Liver (tissue), 9 donors: Measurements from ENCODE around the gene CSTF3. TPM values are rescaled to one million over a fixed set of nuclear protein-coding genes. Genes with fewer than 3 reads are reported as not detected.

Experiments
- DNase-seq: peaks from one replicate; pipeline ENCODE4 v3.0.0-alpha.2; 2017; ENCODE audit warnings: low spot score
- H3K27ac ChIP-seq, 2 donors: one replicate each; pipeline ENCODE4 v1.7.0; 2013; ENCODE audit warnings: inconsistent platforms in 2 of 2, low read length in 2 of 2, control low read depth in 1 of 2, low read depth in 1 of 2, mild to moderate bottlenecking in 1 of 2
- H3K27me3 ChIP-seq, 4 donors: one replicate each; pipeline versions ENCODE4 v1.6.1 to v1.7.0; 2013; ENCODE audit warnings: low read length in 3 of 4, inconsistent platforms in 1 of 4, mild to moderate bottlenecking in 1 of 4, moderate library complexity in 1 of 4; ENCODE audit not compliant: control insufficient read depth in 4 of 4, insufficient read depth in 4 of 4
- H3K36me3 ChIP-seq, 4 donors: one replicate each; pipeline versions ENCODE4 v1.6.1 to v1.7.0; 2013; ENCODE audit warnings: low read length in 3 of 4, mild to moderate bottlenecking in 3 of 4, low read depth in 1 of 4, moderate library complexity in 1 of 4; ENCODE audit not compliant: control insufficient read depth in 4 of 4, insufficient read depth in 3 of 4
- H3K4me1 ChIP-seq, 4 donors: one replicate each; pipeline versions ENCODE4 v1.6.1 to v1.7.0; 2013; ENCODE audit warnings: low read length in 3 of 4, mild to moderate bottlenecking in 3 of 4, moderate library complexity in 1 of 4; ENCODE audit not compliant: control insufficient read depth in 4 of 4, insufficient read depth in 4 of 4
- H3K4me3 ChIP-seq, 3 donors: one replicate each; pipeline versions ENCODE4 v1.6.1 to v1.7.0; 2013; ENCODE audit warnings: low read length in 3 of 3, control low read depth in 1 of 3, low read depth in 1 of 3, mild to moderate bottlenecking in 1 of 3
- H3K9ac ChIP-seq, 2 donors: one replicate each; pipeline ENCODE4 v1.7.0; 2013; ENCODE audit warnings: low read length in 2 of 2, mild to moderate bottlenecking in 2 of 2, moderate library complexity in 2 of 2, control low read depth in 1 of 2, low read depth in 1 of 2
- H3K9me3 ChIP-seq, 4 donors: one replicate each; pipeline versions ENCODE4 v1.6.1 to v1.7.0; 2013; ENCODE audit warnings: low read length in 3 of 4; ENCODE audit not compliant: control insufficient read depth in 4 of 4
- FOXA2 ChIP-seq: IDR thresholded peaks from 2 replicates; pipeline ENCODE4 v1.6.1; 2016; ENCODE audit warnings: antibody characterized with exemption
- GABPA ChIP-seq, 2 donors: IDR thresholded peaks in 1 of 2; conservative IDR thresholded peaks in 1 of 2; 2 replicates each; pipeline ENCODE4 v1.6.1; 2016; ENCODE audit warnings: antibody characterized with exemption in 2 of 2, mild to moderate bottlenecking in 1 of 2, moderate library complexity in 1 of 2
- HNF4A ChIP-seq, 2 donors: conservative IDR thresholded peaks; 2 replicates each; pipeline ENCODE4 v1.6.1; 2016; ENCODE audit warnings: antibody characterized with exemption in 2 of 2, mild to moderate bottlenecking in 2 of 2
- HNF4G ChIP-seq: IDR thresholded peaks from 2 replicates; pipeline ENCODE4 v1.6.1; 2016; ENCODE audit warnings: antibody characterized with exemption
- JUND ChIP-seq, 2 donors: IDR thresholded peaks; 2 replicates each; pipeline ENCODE4 v1.6.1; 2016; ENCODE audit warnings: antibody characterized with exemption in 2 of 2
- NR2F2 ChIP-seq: IDR thresholded peaks from 2 replicates; pipeline ENCODE4 v1.6.1; 2016; ENCODE audit warnings: antibody characterized with exemption
- RAD21 ChIP-seq, 2 donors: IDR thresholded peaks; 2 replicates each; pipeline ENCODE4 v1.6.1; 2016; ENCODE audit warnings: antibody characterized with exemption in 2 of 2, mild to moderate bottlenecking in 2 of 2
- REST ChIP-seq: IDR thresholded peaks from 2 replicates; pipeline ENCODE4 v1.6.1; 2016; ENCODE audit warnings: antibody characterized with exemption, mild to moderate bottlenecking
- RXRA ChIP-seq, 2 donors: IDR thresholded peaks; 2 replicates each; pipeline ENCODE4 v1.6.1; 2017 to 2018; ENCODE audit warnings: antibody characterized with exemption in 2 of 2, mild to moderate bottlenecking in 1 of 2
- SP1 ChIP-seq: IDR thresholded peaks from 2 replicates; pipeline ENCODE4 v1.6.1; 2018; ENCODE audit warnings: antibody characterized with exemption, mild to moderate bottlenecking
- TAF1 ChIP-seq: conservative IDR thresholded peaks from 2 replicates; pipeline ENCODE4 v1.6.1; 2016; ENCODE audit warnings: antibody characterized with exemption, mild to moderate bottlenecking
- YY1 ChIP-seq: IDR thresholded peaks from 2 replicates; pipeline ENCODE4 v1.6.1; 2016; ENCODE audit warnings: antibody characterized with exemption, mild to moderate bottlenecking
- WGBS: extraction: QIAGEN DNeasy Blood & Tissue Kit; methylation state at CpG from one replicate; pipeline ENCODE4 v1.1.7; 2013; 5-methylcytosine and 5-hydroxymethylcytosine counted together
- polyA plus RNA-seq, 2 donors: library from polyadenylated mRNA; stranded (reverse) in 1 of 2; unstranded in 1 of 2; fragments of 200-250 nt in 1 of 2; fragments of >200 nt in 1 of 2; fragmentation: Nextera tagmentation in 1 of 2; extraction: Ambion mirVana in 1 of 2; gene quantifications; one replicate each; pipeline versions ENCODE4 v1.2.1 to v1.2.3, GENCODE V29; 2013 to 2015
- total RNA-seq, 2 donors: library from RNA; depleted of rRNA; stranded (reverse); fragments of >200 nt; gene quantifications; one replicate each; pipeline ENCODE4 v1.2.3, GENCODE V29; 2014
- TF ChIP-seq, protein P1 (sequence below): fragments of 150-350 bp; IDR thresholded peaks from 2 replicates; pipeline ENCODE4 v1.5.1; 2017; ENCODE audit warnings: improper control_type of control experiment, low read depth, low read length; ENCODE audit not compliant: missing input control
- TF ChIP-seq, protein P2 (sequence below): IDR thresholded peaks from 2 replicates; pipeline ENCODE4 v1.6.1; 2016; ENCODE audit warnings: antibody characterized with exemption
- TF ChIP-seq, protein P3 (sequence below): IDR thresholded peaks from 2 replicates; pipeline ENCODE4 v1.6.1; 2016; ENCODE audit warnings: antibody characterized with exemption
- donor health status: healthy.
- donor health status: healthy.
- donor health status: healthy.
- donor health status: healthy.
- donor health status: healthy.

CSTF3 gene
- total and polyA plus RNA-seq, 4 donors: 7.9 to 20.8 (median 12.3) TPM

GRCh38 chr11:33135768-33136443 is 25.4 kb downstream of the CSTF3 start:
- 34% methylated on average over 4 of the region's 4 CpGs for WGBS
- Histone ChIP-seq H3K36me3 (peaks cover 0 to 8% (median 6%) of the 10 kb centered on the region in 4 donors), H3K27me3 (no peaks in the 10 kb centered on the region), H3K9me3 (no peaks in the 10 kb centered on the region), H3K9ac (no peak overlapping the region), H3K27ac (peak overlapping the region; percentile 16 to 19), H3K4me1 (peaks cover 2 to 20% (median 15%) of the 10 kb centered on the region in 4 donors), H3K4me3 (no peak overlapping the region)
- peak; percentile 62 for TF ChIP-seq HNF4G
- TF ChIP-seq SP1: peak; percentile 70
- TF ChIP-seq RAD21 (IDR thresholded peaks at IDR 0.05): peak in 1 of 2 donors; percentile 15
- peak; percentile 57 for TF ChIP-seq YY1
- no peak for TF ChIP-seq NR2F2
- peak; percentile 84 to 88 for TF ChIP-seq HNF4A (conservative IDR thresholded peaks at IDR 0.05)
- TF ChIP-seq REST: peak; percentile 43
- TF ChIP-seq, protein P1, sequence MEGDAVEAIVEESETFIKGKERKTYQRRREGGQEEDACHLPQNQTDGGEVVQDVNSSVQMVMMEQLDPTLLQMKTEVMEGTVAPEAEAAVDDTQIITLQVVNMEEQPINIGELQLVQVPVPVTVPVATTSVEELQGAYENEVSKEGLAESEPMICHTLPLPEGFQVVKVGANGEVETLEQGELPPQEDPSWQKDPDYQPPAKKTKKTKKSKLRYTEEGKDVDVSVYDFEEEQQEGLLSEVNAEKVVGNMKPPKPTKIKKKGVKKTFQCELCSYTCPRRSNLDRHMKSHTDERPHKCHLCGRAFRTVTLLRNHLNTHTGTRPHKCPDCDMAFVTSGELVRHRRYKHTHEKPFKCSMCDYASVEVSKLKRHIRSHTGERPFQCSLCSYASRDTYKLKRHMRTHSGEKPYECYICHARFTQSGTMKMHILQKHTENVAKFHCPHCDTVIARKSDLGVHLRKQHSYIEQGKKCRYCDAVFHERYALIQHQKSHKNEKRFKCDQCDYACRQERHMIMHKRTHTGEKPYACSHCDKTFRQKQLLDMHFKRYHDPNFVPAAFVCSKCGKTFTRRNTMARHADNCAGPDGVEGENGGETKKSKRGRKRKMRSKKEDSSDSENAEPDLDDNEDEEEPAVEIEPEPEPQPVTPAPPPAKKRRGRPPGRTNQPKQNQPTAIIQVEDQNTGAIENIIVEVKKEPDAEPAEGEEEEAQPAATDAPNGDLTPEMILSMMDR: no peak
- TF ChIP-seq GABPA (IDR thresholded peaks at IDR 0.05 in 1 of 2, conservative IDR thresholded peaks at IDR 0.05 in 1 of 2): peak in 1 of 2 donors; percentile 22
- TF ChIP-seq, protein P2, sequence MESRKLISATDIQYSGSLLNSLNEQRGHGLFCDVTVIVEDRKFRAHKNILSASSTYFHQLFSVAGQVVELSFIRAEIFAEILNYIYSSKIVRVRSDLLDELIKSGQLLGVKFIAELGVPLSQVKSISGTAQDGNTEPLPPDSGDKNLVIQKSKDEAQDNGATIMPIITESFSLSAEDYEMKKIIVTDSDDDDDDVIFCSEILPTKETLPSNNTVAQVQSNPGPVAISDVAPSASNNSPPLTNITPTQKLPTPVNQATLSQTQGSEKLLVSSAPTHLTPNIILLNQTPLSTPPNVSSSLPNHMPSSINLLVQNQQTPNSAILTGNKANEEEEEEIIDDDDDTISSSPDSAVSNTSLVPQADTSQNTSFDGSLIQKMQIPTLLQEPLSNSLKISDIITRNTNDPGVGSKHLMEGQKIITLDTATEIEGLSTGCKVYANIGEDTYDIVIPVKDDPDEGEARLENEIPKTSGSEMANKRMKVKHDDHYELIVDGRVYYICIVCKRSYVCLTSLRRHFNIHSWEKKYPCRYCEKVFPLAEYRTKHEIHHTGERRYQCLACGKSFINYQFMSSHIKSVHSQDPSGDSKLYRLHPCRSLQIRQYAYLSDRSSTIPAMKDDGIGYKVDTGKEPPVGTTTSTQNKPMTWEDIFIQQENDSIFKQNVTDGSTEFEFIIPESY: peak; percentile 22
- TF ChIP-seq, protein P3, sequence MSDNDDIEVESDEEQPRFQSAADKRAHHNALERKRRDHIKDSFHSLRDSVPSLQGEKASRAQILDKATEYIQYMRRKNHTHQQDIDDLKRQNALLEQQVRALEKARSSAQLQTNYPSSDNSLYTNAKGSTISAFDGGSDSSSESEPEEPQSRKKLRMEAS: no peak
- TF ChIP-seq FOXA2: no peak
- TF ChIP-seq JUND (IDR thresholded peaks at IDR 0.05): peak in 1 of 2 donors; percentile 17
- TF ChIP-seq RXRA (IDR thresholded peaks at IDR 0.05): peak; percentile 47 to 67
- DNase-seq: no peak

DNA sequence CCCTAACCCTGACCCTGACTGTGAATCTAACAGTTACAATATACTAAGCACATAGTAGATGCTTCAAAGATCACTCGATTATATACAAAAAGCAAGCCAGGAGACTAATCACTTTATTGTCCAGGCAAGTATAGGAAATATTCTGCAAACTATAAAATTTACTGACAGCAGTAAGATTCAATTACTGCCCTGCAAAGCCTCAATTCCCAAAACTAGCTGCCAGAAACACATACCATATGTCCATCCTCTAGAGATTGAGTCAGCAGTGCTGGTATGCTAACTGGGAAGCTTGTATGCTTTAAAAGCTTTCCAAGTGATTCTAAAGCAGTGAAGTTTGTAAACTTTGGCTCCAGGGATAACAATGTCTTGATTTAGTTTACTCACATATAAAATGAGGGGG is 26.1 kb downstream of the CSTF3 start:
- H3K36me3 ChIP-seq: peaks cover 0 to 7% (median 3%) of the 10 kb centered on the region in 4 donors
- H3K4me3 ChIP-seq: no peak overlapping the region
- WGBS: 84% methylated on average over 1 of the region's 1 CpG
- peak overlapping the region; percentile 16 to 19 for H3K27ac ChIP-seq
- no peak overlapping the region for H3K9ac ChIP-seq
- H3K4me1 ChIP-seq: peaks cover 2 to 20% (median 15%) of the 10 kb centered on the region in 4 donors
- no peaks in the 10 kb centered on the region for H3K27me3 ChIP-seq
- no peak for DNase-seq
- H3K9me3 ChIP-seq: no peaks in the 10 kb centered on the region
- TF ChIP-seq JUND (IDR thresholded peaks at IDR 0.05): no peak
- TF ChIP-seq TAF1: no peak
- no peak for TF ChIP-seq NR2F2
- TF ChIP-seq, protein P1: no peak
- TF ChIP-seq FOXA2: no peak
- TF ChIP-seq, protein P2: no peak
